Dedifferentiated amniotic fluid mesenchymal stem cell (primary cell): ENCODE measurements around the gene CD164.

Experiments
- DNase-seq: peaks from one replicate; pipeline ENCODE4 v3.0.0-alpha.2; 2016; ENCODE audit errors: extremely low spot score

Gene CD164

GRCh38 chr6:109381747-109382575, at the start of gene CD164:
Gene CD164, minus strand, starts transcription at chr6:109382467. Its CDS starts 89 bp downstream, at chr6:109382378.
- DNase-seq, result peak; percentile 79

DNA sequence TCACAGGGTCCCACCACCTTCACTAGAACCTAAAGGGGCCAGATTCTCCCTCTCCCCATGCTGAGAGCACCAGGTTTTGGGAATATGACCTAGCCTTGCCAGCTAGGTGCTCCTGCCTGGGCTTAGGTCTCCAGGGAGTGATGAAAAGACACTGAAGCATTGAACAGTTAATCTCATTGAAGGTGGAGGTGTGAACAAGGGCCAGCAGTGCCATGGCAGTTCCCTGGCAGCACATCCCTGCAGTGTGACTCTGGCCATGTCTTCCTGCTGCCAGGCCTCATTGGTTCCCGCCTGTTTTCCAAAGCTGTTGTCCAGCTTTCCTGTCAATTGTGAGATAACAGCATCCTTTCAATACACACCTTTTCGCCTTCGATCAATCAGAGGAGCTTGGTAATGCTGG, 47.2 kb upstream of the CD164 start:
- DNase-seq, result no peak

GRCh38 chr6:109428889-109429477, 46.7 kb upstream of the CD164 start:
- DNase-seq, result peak; percentile 59

GRCh38 chr6:109424946-109425345, 42.7 kb upstream of the CD164 start:
- DNase-seq, result no peak

GRCh38 chr6:109421184-109421583, 38.9 kb upstream of the CD164 start:
- no peak for DNase-seq

DNA sequence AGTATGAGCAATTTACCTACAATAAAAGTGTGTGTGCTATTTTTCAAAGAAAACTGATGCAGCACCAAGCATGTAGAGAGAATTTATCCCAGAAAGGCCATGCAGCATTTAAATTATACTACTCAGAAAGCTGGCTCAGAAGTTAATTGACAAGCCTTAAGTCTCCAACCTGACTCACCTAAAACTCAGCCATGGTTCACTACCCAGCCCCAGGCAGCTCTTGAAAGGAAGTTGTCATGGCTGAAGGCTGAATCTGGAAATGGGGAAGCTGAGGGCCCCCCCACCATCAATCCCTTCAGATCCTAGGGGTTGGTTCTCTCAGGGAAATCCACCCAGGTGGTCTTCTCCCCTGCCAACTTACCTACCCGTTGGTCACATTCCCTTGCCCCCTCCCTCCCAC, 38.5 kb upstream of the CD164 start:
- no peak for DNase-seq

DNA sequence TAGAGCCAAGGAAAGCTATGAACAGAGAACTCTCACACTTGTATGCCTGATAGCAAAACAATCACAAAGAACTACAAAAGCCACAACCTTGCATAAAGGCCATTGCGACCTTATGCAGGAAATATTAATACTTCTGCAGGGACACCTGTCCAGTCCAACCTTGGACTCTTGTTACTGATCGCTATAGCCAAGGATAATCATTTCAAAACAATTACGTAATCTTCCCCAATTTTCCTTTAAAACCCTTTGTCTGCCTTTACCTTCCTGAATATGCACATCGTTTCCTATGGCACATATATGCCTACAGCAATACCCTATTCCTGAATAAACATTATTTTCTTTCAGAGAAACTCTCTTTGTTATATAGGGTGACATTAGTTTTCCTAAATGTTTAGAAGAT, 35.4 kb upstream of the CD164 start:
- no peak for DNase-seq

- DNase-seq, result no peak
These were observed 28.8 kb upstream of the CD164 start for GRCh38 chr6:109411034-109411433.

- no peak for DNase-seq
These were observed 23.9 kb upstream of the CD164 start for GRCh38 chr6:109406196-109406595.

DNA sequence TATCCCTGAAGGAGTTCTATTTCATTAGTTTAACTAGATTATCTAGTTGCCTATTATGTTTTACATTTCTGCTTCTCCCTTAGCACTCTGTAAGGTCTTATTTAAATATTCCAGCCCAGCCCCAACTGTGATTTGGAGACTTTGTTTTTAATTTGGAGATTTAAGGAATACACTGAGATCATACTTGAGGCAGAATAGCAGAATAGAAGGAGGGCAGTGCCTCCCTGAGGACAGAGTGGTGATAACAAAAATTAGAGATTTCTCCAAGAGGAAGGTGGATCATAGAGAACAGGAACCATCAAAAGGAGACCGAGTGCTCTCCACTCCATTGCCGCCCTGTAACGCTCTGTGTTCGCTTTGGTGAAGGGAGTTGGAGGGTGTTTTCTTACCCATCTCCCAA, 14.8 kb upstream of the CD164 start:
- DNase-seq, result no peak

DNA sequence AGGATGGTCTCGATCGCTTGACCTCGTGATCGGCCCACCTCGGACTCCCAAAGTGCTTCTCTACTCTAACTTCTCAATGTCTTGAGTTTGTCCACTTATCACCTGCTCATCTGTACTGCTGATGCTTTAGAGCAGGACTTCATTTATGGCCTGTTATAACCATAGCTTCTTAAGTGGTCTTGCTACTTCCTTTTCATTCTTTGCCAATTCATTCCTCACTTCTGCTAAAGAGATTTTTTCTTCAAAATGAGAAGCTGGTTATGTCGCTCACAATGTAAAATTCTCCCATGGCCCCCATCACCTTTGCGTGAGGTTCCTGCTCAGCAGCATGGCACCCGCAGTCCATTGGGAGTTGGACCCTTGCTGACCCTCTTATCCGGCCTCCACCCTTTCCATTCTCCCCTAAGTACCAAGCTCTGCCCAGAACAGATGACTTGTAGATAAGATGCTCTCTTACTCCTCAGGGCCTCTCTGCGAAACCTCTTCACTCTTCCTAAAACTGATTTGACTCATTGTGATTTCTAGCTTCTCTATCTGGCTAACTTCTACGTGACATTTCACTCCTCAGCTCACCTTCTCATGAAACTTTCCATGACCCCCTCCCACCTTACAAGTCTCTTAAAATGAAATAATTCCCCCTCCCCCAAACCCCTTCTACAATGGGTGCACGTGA, 13.9 kb upstream of the CD164 start:
- no peak for DNase-seq

- DNase-seq, result no peak
These were observed 11.6 kb upstream of the CD164 start for GRCh38 chr6:109393886-109394281.

DNA sequence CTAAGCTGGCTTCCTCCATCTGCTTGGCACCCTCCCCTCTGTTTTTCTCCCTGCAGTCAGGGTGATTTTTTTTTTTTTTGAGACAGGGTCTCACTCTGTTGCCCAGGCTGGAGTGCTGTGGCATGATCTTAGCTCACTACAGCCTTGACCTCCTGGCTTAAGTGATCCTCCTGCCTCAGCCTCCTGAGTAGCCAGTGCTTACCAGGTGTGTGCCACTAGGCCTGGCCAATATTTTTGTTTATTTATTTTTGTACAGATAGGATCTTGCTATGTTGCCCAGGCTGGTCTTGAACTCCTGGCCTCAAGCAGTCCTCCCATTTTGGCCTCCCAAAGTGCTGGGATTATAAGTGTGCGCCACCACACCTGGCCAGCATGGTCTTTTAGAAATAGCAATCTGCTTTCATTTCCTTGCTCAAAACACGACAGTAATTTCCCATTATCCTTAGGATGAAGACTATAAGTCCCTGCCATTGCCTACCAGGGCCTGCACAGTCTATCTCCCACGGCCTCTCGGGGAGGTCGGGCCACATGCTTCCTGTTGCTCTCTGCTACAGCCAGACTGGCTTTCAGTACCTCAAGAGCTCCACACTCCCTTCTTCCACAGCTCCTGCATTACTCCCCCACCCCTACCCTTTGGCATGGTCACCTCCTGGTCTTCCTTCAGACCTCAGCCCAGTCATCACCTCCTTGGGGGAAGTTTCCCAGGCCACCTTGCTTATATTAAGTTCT, 11.1 kb upstream of the CD164 start:
- no peak for DNase-seq

DNA sequence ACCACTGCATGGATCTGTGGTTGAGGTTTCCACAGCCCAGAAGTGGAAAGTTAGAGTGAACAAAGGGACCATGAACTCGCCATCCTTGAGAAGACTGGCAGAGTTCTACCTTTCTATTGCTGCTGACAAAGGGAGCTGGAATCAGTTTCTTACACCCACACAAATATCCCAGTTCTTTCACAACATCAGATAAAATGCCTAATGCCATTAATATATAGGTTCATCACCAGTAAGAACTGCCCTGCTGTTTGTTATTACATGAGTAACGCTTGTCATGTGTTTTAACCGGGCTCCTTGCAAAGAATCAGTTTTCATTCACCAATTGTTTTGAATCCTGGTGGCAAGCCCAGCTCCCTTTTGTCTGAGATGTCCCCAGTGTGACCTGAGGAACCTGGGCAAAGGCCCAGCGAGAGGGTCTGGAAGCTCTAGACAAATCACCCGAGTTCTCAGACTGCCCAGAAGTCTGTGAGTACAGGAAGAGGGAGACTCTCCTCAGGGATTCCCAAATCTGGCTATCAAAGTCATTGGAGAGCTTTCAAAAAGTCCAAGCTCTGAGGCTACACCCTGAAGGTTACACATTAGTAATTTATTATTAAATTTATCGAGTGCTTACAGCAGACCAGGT, 7.5 kb upstream of the CD164 start:
- DNase-seq, result no peak

DNA sequence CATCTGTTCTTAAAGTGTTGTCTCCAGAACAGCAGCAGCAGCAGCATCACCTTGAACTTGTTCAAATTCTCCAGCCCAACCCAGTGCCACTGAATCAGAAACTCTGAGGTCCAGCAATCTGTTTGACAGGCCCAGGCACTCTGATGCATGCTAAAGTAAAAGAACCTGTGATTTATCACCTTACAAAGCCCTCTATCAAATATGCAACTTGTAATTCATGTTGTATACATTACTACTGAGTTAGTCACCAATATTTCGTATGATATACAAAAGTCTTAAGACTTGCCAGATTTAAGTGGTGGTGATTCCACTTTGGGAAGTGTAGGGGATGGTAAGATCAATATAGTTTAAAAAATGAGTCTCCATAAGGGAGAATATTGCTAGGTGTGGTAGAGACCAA, 6.0 kb upstream of the CD164 start:
- DNase-seq, result no peak

- no peak for DNase-seq
These were observed 1.2 kb upstream of the CD164 start for GRCh38 chr6:109383438-109383940.

- peak; percentile 91 for DNase-seq
These were observed 540 bp upstream of the CD164 start for GRCh38 chr6:109382576-109383437.

GRCh38 chr6:109381061-109381746, 1.1 kb downstream of the CD164 start:
- no peak for DNase-seq

DNA sequence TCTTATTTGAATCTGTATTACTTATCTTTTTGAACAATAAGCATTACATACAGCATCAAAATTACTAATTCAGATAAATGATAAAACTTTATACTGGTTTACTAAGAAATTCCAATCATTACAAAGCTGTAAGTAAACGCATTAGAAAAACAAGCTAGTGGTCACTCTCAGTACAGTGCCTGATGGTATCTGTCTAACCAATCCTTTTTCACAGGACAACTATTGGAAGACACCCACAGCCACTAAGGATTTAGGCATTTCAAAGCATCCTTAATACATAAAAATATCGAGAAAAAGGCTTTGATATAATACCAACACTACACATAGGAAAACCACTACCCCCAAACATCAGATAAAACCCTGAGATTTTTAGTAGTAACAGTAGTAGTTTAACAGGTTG, 2.6 kb downstream of the CD164 start:
- DNase-seq, result no peak

GRCh38 chr6:109377717-109378116, 4.5 kb downstream of the CD164 start:
- no peak for DNase-seq
